Esophagus mucosa (tissue), 1 donor: ENCODE results near the gene DNAJA1. TPM values are rescaled to one million over a fixed set of nuclear protein-coding genes. Genes with fewer than 3 reads are reported as not detected.
A peak's percentile ranks its signal among the peaks of the same experiment; 100 is the strongest.
"Not testable (repeated sequence)": the region's sequence is repeated elsewhere in the genome, so short reads cannot be mapped to it uniquely, and the experiment has no call there.

Experiments used
- ATAC-seq: fragments of 200-7000 bp; cut with Tn5 transposase; one replicate; pipeline ENCODE4 v1.9.1; 2020
- total RNA-seq: library from RNA; stranded (reverse); gene quantifications from one replicate; pipeline ENCODE4 v1.2.4, GENCODE V29; 2023
- donor health status: DM: yes; HTN: yes; CAD: no.

DNAJA1 gene
- total RNA-seq = 26.3 TPM

GRCh38 chr9:33024966-33025571, at the start of gene DNAJA1:
Gene DNAJA1, plus strand, starts transcription at chr9:33025273. Its CDS starts 1,212 bp downstream, at chr9:33026485.
- ATAC-seq = peak; percentile 97

DNA sequence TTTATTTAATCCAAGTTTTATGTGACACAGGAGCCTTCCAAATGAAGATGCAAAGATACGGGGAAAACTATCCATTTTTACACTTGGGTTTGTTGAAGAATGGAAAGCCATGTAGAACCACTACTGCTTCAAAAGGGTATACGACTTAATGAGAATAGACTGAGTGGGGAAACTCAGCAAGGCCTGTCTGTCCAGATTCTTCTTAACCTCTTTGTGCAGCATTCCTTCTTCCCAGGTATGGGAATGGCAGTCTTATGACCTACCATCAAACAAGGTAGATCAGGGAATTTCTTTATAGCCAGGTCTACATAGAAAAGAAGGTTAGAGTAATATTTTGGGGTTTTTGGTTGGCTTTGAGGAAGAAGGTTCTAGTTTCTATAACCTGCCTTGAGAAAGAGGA, 47.0 kb upstream of the DNAJA1 start:
- no peak for ATAC-seq

DNA sequence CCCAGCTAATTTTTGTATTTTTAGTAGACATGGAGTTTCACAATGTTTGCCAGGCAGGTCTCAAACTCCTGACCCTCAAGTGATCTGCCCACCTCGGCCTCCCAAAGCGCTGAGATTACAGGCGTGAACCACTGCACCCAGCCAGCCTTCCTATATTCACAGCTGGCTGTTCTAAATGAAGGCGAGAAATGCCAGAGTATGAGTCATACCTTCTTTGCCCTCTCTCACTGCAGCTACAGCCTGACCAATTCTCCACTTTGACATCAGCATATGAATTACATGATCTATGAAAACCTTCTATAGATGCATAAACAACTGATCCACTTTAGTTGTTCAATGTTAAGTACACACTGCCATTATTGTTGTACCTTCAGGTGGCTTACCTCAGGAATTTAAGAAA, 38.1 kb upstream of the DNAJA1 start:
- ATAC-seq = no peak

DNA sequence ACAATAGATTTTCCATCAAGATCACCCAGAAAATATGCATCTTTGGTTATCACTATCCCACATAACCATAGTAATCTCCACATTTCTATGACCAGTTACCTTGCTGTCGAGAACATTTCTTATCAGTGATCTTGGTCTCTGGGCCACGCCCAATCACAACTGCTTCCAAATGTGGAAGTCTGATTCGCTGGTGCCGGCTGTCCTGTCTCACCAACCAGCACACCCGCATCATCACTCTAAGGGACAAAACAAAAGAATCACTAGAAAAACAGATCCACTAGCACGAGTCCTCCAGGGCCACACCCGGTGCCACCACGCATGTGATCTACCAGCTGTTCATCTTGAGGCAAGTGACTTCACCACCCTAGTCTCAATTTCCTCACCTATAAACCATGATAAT, 35.4 kb upstream of the DNAJA1 start:
- no peak for ATAC-seq

GRCh38 chr9:32991897-32992594, 33.0 kb upstream of the DNAJA1 start:
- no peak for ATAC-seq

DNA sequence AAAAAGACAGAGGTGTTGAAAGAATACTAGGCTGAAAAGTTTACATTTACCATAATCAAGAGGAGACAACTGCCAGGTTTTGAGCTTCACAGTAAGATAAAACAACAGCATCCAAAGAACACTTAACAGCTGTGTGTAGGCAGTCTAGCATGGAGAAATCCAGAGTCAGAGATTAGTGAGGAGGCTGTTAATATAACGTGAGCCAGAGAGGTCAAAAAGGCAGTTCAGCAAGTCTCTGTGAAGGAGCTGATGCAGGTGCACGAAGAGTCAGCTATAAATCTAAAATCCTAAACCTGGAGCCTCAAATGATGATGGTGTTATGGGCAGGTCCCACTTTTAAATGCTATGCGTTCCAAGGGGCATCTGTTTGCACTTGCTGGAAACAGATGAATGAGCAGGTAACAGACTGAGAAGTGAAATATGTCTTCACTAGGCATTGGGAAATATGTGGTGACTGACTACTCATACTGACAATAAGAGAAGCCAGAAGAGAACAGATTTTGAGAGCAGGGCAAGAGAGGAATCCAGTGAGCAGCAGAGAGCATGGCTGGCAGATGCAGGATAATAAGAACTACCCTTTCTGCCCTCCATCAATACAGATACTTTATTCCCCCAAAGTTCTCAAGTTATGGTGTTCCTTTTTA, 32.4 kb upstream of the DNAJA1 start:
- ATAC-seq = no peak

DNA sequence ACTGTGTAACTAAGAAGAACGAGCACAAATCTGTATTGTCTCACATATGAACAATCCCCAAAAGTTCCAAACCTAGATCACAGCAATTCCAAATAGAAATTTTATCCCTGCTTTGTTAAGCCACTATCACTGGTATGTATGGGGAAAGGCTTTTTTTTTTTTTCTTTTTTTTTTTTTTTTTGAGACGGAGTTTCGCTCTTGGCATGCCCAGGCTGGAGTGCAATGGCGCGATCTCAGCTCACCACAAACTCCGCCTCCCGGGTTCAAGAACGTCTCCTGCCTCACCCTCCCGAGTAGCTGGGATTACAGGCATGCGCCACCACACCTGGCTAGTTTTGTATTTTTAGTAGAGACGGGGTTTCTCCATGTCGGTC, 24.4 kb upstream of the DNAJA1 start:
- ATAC-seq = peak; percentile 28

- not testable (repeated sequence) for ATAC-seq
Observed at GRCh38 chr9:33005335-33005734, 19.7 kb upstream of the DNAJA1 start.

DNA sequence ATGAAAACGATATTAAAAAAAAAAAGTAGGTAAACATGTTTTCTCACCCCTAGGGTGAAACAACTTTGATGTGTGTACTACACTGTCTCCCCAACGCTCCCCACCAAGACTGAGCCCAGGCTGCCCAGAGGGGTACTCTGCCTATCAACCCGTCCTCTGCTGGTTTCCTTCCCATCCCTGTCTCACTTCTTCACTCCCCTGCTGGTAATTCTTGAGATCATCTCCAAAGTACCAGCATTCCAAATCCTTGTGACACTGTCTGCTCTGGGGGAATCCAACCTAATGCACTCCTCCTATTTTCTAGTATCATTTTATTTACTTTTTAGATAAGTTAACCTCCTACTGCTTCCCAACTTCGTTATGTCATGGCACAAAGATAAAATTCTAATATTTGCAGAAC, 17.3 kb upstream of the DNAJA1 start:
- ATAC-seq = no peak

DNA sequence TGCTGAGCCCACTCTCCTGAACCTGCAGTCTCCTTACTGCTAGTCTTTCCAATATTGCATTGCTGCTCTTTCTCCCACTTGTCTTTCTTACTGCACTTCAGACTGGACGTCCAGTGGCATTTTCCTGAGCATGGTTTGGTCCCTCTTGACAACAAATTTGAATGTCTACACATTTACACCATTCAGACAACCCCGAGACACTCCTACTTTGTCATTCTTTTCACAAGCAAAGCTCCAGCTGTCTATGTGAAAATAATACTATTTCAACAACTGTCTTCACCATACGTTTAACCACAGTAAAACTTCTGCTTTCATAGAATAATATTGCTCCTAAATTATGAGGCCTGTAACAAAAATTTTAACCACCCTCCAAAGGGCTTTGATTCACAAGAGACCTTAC, 13.2 kb upstream of the DNAJA1 start:
- ATAC-seq = no peak

- no peak for ATAC-seq
Observed at GRCh38 chr9:33012328-33013069, 12.6 kb upstream of the DNAJA1 start.

GRCh38 chr9:33013962-33014664, 11.0 kb upstream of the DNAJA1 start:
- ATAC-seq = no peak

- no peak for ATAC-seq
Observed at GRCh38 chr9:33014665-33015014, 10.4 kb upstream of the DNAJA1 start.

DNA sequence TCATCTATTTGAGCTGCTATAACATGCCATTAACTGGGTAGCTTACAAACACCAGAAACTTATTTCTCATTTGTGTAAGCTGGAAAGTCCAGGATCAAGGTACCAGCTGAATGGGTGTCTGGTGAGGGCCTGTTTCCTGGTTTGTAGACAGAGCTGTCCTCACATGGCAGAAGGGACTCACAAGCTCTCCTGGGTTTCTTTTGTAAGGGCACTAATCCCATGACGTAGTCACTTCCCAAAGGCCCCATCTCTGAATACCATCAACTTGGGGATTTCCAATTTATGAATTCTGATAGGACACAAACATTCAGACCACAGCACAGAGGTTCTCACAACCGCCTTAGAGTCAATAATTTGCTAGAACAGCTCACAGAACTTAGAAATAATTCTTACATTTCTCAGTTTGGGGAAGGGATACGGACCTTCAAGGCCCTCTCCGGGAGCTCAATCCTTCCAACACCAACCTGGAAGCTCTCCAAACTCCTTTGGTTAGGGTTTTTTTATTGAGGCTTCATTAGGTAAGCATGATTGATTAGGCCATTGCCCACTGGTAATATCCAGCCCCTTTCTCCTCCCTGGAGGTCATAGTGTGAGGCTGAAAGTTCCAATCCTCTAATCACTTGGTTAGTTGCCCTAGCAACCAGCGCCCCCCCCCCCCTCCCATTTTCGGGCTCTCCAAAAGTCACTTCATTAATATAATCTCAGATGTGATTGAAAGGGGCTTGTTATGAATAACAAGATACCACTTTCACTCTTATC, 7.6 kb upstream of the DNAJA1 start:
- ATAC-seq = no peak

DNA sequence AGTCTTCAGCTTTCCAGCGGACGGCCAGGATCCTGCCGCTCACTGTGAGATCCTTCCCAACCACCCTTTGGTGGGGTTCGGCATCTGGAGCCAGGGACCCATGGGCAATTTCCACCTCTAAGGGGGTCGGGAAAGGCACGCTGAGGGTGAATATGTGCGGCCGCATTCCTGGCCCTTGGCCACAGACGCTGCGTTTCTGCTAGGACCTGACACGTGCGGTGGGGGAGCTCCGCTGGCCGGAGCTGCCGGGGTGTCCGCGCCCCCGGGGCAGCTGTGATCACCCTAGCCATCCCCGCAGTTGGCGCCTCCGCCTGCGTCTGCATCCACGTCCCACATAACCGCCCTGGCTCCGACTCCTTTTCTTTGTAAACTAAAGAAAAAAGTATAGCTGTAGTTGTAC, 5.3 kb upstream of the DNAJA1 start:
- ATAC-seq = no peak

DNA sequence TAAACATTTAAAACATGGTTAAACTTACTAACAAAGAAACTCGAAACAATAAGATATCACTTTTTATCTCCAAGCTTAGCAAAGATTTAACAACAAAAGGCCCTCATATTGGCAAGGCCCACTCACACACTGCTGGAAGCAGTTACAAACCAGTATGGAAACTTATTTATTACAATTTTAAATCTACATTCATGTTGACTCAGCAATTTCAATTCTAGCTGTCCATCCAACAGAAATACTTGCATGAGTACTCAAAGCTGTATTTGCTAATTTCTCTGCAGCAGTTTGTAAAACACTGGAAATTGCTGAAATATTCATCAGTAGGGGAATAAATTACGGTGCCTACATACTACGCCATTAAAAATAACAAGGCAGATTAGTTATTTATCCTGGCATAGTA, 2.8 kb upstream of the DNAJA1 start:
- no peak for ATAC-seq

- ATAC-seq = no peak
Observed at GRCh38 chr9:33022755-33023154, 2.3 kb upstream of the DNAJA1 start.

- ATAC-seq = no peak
Observed at GRCh38 chr9:33023661-33024060, 1.4 kb upstream of the DNAJA1 start.

DNA sequence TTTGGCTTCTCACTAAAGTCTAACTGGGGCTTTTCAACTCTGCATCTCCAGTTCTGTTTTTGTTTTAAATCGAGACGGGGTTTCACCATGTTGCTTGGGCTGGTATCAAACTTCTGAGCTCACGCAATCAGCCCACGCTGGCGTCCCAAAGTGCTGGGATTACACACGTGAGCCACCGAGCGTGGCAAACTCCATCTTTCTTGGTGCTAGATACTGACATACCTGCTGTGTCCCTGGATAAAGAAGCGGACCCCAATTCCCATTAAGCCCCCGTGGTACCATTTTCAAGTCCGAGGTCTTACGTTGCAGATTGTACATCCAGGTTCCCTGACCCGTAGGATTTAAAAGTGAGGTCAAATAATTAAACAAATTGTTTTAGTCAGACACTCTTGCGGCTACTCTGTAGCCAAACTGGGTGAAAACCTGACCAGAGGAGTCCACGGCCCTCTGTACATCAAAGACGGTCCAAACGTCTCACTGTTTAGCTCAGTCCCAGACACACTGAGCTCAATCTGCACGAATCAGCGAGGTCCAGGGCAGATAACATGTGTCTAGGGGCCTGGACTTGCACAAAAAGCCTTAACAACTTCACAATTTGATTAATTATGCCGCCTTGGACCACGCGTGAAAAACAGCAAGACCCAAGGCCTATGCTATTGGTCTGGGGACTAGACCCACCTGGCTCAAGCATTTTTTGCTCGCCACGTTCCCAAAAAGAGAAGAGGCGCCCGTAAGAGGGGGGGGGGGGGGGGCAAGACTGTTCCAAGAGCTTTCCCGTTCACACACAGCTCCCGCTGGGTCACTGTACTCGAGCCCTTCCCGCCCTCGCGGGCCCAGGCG, 727 bp upstream of the DNAJA1 start:
- ATAC-seq = peak; percentile 17

GRCh38 chr9:33025572-33026342, 684 bp downstream of the DNAJA1 start:
- peak; percentile 42 for ATAC-seq
